Heart right ventricle (tissue), 16 donors: ENCODE data around the gene GPR176. TPM values are rescaled to one million over a fixed set of nuclear protein-coding genes. Genes with fewer than 3 reads are reported as not detected.

Experiments
- ATAC-seq, 8 donors: fragments of 200-7000 bp; cut with Tn5 transposase; one replicate each; pipeline ENCODE4 v1.9.1; 2020; ENCODE audit warnings: mild to moderate bottlenecking in 8 of 8, moderate library complexity in 8 of 8, moderate number of reproducible peaks in 1 of 8
- DNase-seq, 2 donors: peaks; one replicate each; pipeline ENCODE4 v3.0.0-alpha.2; 2020
- H3K27ac ChIP-seq, 10 donors: fragments of 200-600 bp; sonication (generic) in 2 of 10; one replicate each; pipeline versions ENCODE4 v1.5.0 to v1.8.0; 2020 to 2022; ENCODE audit warnings: mild to moderate bottlenecking in 3 of 10
- H3K27me3 ChIP-seq, 7 donors: fragments of 200-600 bp; one replicate each; pipeline ENCODE4 v1.8.0; 2021 to 2022; ENCODE audit warnings: mild to moderate bottlenecking in 2 of 7
- H3K36me3 ChIP-seq, 9 donors: fragments of 200-600 bp; sonication (generic) in 1 of 9; one replicate each; pipeline versions ENCODE4 v1.5.0 to v1.8.0; 2020 to 2022; ENCODE audit warnings: mild to moderate bottlenecking in 2 of 9
- H3K4me1 ChIP-seq, 9 donors: fragments of 200-600 bp; sonication (generic) in 1 of 9; one replicate each; pipeline versions ENCODE4 v1.5.0 to v1.8.0; 2020 to 2022; ENCODE audit warnings: mild to moderate bottlenecking in 4 of 9
- H3K4me3 ChIP-seq, 10 donors: fragments of 200-600 bp; sonication (generic) in 2 of 10; one replicate each; pipeline versions ENCODE4 v1.5.0 to v1.8.0; 2020 to 2022; ENCODE audit warnings: mild to moderate bottlenecking in 7 of 10, moderate library complexity in 2 of 10
- H3K9me3 ChIP-seq, 11 donors: fragments of 200-600 bp in 10 of 11; sonication (generic) in 2 of 11; one replicate each; pipeline versions ENCODE4 v1.5.0 to v1.8.0; 2013 to 2022; ENCODE audit warnings: mild to moderate bottlenecking in 2 of 11, control low read depth in 1 of 11, moderate library complexity in 1 of 11
- CTCF ChIP-seq, 9 donors: fragments of 200-600 bp; sonication (generic) in 2 of 9; IDR thresholded peaks; one replicate each; pipeline versions ENCODE4 v1.5.0 to v1.8.0; 2021 to 2022; ENCODE audit warnings: antibody characterized with exemption in 9 of 9, mild to moderate bottlenecking in 5 of 9, moderate library complexity in 1 of 9
- WGBS, 2 donors: extraction: QIAGEN DNeasy Blood & Tissue Kit; methylation state at CpG; one replicate each; pipeline ENCODE4 v1.1.7; 2013; ENCODE audit warnings: inconsistent platforms in 1 of 2; 5-methylcytosine and 5-hydroxymethylcytosine counted together
- intact Hi-C, 10 donors: fragments of 100-400 bp; cut with DNase I; formaldehyde crosslinking; loops; one replicate each; pipeline versions ENCODE4 v1.11.1 to v1.14.2; 2022
- polyA plus RNA-seq, 2 donors: library from polyadenylated mRNA; stranded (reverse); fragments of 200-250 nt; gene quantifications; one replicate each; pipeline ENCODE4 v1.2.3, GENCODE V29; 2013
- total RNA-seq, 10 donors: library from RNA; stranded (reverse); fragmentation: NEBNext Ultra II Directional in 3 of 10; extraction: Animal tissue kit (Norgen Biotek cat#: 25700) in 3 of 10; gene quantifications; one replicate each; pipeline versions ENCODE4 v1.2.1 to v1.2.4, GENCODE V29; 2021 to 2023
- donor health status: Arrhythmogenic right ventricular cardiomyopathy.
- donor health status: ischemic (EF 13 %, LVEDD 7.1; RV severe dilation, severe dysfunction).
- donor health status: healthy with polysubstance abuse.
- donor health status: DM: no; HTN: yes; CAD: no.
- donor health status: DM: no; HTN: no; CAD: no.
- donor health status: ischemic (EF 25% LVEDD 6.9; RV normal size, moderate dysfunction).
- donor health status: ischemic (EF 25% LVEDD 5.7; RV mildly dilated, moderate dysfunction).
- donor health status: healthy.
- donor health status: DM: yes; HTN: yes; CAD: no.
- donor health status: Ischemic cardiomyopathy.
- donor health status: ischemic (EF 35%, LVEDD 5.7; RV mildly dilated, moderate dysfunction).
- donor health status: nonischemic (EF 11% LVEDD 7.7; RV severe dilation, severe dysfunction).
- donor health status: DM: yes; HTN: yes; CAD: no.
- donor health status: PGD.
- donor health status: ischemic (EF 29% LVEDD 5.4; RV normal size, mild dysfunction).
- donor health status: nonischemic (EF 23%, LVEDD 6.1; RV moderate dilation, normal function).

Gene GPR176
- total and polyA plus RNA-seq, 12 donors = 0.87 to 3.1 (median 1.6) TPM

DNA sequence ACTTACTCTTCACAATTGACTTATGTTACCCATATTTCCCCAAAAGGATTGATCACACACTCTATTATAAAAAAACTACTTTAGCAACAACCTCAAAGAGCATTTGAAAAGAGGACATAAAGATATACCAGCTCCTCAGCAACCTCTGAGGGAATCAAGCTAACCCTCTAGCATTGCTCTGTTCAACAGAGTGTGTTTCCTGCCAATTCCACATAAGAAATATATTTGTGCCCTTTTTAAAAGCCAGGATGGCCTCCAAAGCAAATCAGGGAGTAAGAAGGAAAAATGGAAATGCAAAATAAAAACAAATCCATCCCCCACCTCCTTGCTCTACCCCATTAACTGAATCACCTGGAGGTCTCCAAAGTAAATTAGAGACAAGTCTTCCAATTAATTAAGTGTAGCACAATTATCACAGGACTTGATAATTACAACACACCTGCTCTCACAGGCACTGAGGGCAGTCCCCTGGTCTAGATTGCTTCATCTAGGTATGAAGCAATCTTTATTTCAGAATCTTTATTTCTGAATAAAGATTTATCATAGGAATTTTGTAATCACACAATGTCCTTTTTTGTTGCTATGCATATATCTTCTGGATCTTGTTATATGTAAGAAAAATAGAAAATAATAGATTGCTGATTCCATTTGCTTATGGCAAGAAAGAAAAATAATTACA lies 34.8 kb downstream of the GPR176 start:
- Histone ChIP-seq H3K9me3 (no peaks in the 10 kb centered on the region), H3K27me3 (peaks cover 0 to 4% (median 0%) of the 10 kb centered on the region in 7 donors), H3K36me3 (no peaks in the 10 kb centered on the region), H3K4me1 (no peaks in the 10 kb centered on the region), H3K27ac (no peak overlapping the region), H3K4me3 (no peak overlapping the region)
- no peak for TF ChIP-seq CTCF (IDR thresholded peaks at IDR 0.05)
- intact Hi-C loops = loop anchor here in 4 of 10 donors (10.0 kb wide), 4 partner anchors 50 to 300 kb away; partner anchors contain the start of gene EIF2AK4 (in 1 of the 4)
- ATAC-seq (no peak), DNase-seq (no peak)

DNA sequence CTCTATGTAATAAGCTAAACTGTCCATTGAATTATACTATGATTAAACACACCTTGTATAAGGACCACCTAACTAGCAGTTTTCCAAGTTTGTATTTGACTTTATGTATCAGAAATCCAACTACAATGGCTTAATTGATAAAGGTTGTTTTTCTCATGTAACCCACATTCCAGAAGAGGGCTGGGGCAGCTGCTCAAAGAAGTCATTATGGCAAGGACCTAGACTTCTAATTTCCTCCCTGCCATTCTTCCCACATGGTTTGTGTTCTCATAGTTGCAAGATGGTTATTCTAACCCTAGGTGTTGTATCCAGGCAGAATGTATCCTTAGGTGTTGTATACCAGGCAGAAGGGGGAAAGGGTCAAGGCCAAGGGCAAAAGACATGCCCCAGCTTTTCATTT lies 35.7 kb downstream of the GPR176 start:
- no peak for ATAC-seq
- H3K36me3 ChIP-seq = no peaks in the 10 kb centered on the region

GRCh38 chr15:39882602-39883001 lies 37.5 kb downstream of the GPR176 start:
- H3K27me3 ChIP-seq = peaks cover 0 to 4% (median 0%) of the 10 kb centered on the region in 7 donors
- 76 to 81% methylated on average over 1 of the region's 1 CpG for WGBS, 2 donors
- no peak overlapping the region for H3K27ac ChIP-seq
- H3K36me3 ChIP-seq = no peaks in the 10 kb centered on the region
- no peaks in the 10 kb centered on the region for H3K9me3 ChIP-seq
- intact Hi-C loops = loop anchor here in 4 of 10 donors (10.0 kb wide), 4 partner anchors 52 to 302 kb away; partner anchors contain the start of gene EIF2AK4 (in 1 of the 4)
- no peak overlapping the region for H3K4me3 ChIP-seq
- no peak for DNase-seq
- H3K4me1 ChIP-seq = no peaks in the 10 kb centered on the region
- no peak for TF ChIP-seq CTCF (IDR thresholded peaks at IDR 0.05)
- no peak for ATAC-seq

More for the DNA sequence above, 35.7 kb downstream of the GPR176 start:
- H3K4me1 ChIP-seq = no peaks in the 10 kb centered on the region
- H3K27ac ChIP-seq = no peak overlapping the region
- no peak for DNase-seq
- intact Hi-C loops = loop anchor here in 4 of 10 donors (10.0 kb wide), 4 partner anchors 50 to 300 kb away; partner anchors contain the start of gene EIF2AK4 (in 1 of the 4)
- TF ChIP-seq CTCF (IDR thresholded peaks at IDR 0.05) = no peak
- H3K4me3 ChIP-seq = no peak overlapping the region
- H3K27me3 ChIP-seq = peaks cover 0 to 4% (median 0%) of the 10 kb centered on the region in 7 donors
- H3K9me3 ChIP-seq = no peaks in the 10 kb centered on the region

DNA sequence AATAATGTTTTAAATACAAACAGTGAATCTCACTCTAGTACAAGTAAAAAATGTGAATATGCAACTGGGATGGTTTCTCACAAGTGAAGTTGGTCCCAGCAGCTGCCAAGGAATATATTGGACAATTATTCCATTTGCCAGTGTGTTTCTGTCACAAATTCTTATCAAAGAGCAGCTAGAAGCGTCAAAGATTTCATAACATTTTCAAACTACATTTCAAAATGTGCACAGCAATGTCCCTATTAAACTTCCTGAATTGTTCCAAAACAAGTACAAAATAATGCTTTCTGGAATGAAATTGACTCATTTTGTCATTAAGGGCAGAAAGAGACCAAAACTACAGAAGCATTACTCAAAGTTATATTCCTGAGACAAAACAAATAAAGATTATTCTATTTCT lies 38.3 kb downstream of the GPR176 start:
- TF ChIP-seq CTCF (IDR thresholded peaks at IDR 0.05) = no peak
- DNase-seq (no peak), ATAC-seq (no peak)
- intact Hi-C loops = loop anchor here in 4 of 10 donors (10.0 kb wide), 4 partner anchors 53 to 303 kb away; partner anchors contain the start of gene EIF2AK4 (in 1 of the 4)
- Histone ChIP-seq H3K9me3 (no peaks in the 10 kb centered on the region), H3K27ac (no peak overlapping the region), H3K4me3 (no peak overlapping the region), H3K4me1 (no peaks in the 10 kb centered on the region), H3K27me3 (peaks cover 0 to 4% (median 0%) of the 10 kb centered on the region in 7 donors), H3K36me3 (no peaks in the 10 kb centered on the region)
- 70 to 74% methylated on average over 1 of the region's 1 CpG for WGBS, 2 donors
